Adipocyte (in vitro differentiated cells): ENCODE measurements around the gene MYBPC3.
A peak's percentile ranks its signal among the peaks of the same experiment; 100 is the strongest.

Source experiments
- DNase-seq: peaks from one replicate; pipeline ENCODE4 v3.0.0-alpha.2; 2015; ENCODE audit warnings: low read depth
- H3K27me3 ChIP-seq: replicated peaks from 2 replicates; pipeline ENCODE4 v1.7.0; 2013; ENCODE audit warnings: mild to moderate bottlenecking, low read length, moderate library complexity; ENCODE audit not compliant: control insufficient read depth, insufficient read depth
- H3K36me3 ChIP-seq: 2 replicates; pipeline ENCODE4 v1.7.0; 2013; ENCODE audit warnings: low read length, mild to moderate bottlenecking, moderate library complexity; ENCODE audit not compliant: control insufficient read depth, insufficient read depth, severe bottlenecking
- H3K4me1 ChIP-seq: 2 replicates; pipeline ENCODE4 v1.7.0; 2013; ENCODE audit warnings: mild to moderate bottlenecking, low read length, moderate library complexity; ENCODE audit not compliant: control insufficient read depth, insufficient read depth
- H3K4me3 ChIP-seq: 2 replicates; pipeline ENCODE4 v1.7.0; 2013; ENCODE audit warnings: mild to moderate bottlenecking, low read length, moderate library complexity
- H3K9ac ChIP-seq: 2 replicates; pipeline ENCODE4 v1.7.0; 2013; ENCODE audit warnings: mild to moderate bottlenecking, low read length, moderate library complexity
- H3K9me3 ChIP-seq: 2 replicates; pipeline ENCODE4 v1.7.0; 2013; ENCODE audit warnings: mild to moderate bottlenecking, low read length, moderate library complexity; ENCODE audit not compliant: control insufficient read depth

The MYBPC3 gene

GRCh38 chr11:47352556-47352955, at the start of gene MYBPC3:
MYBPC3 (minus strand) TSS chr11:47352702; CDS start chr11:47352647, 55 bp downstream.
- no peaks in the 10 kb centered on the region for H3K4me1 ChIP-seq
- no peak within 1 kb of the TSS for H3K4me3 ChIP-seq
- H3K27me3 ChIP-seq: peaks cover 13% of the 10 kb centered on the region
- H3K36me3 ChIP-seq: no peaks in the 10 kb centered on the region
- no peak for DNase-seq
- H3K9me3 ChIP-seq: no peaks in the 10 kb centered on the region
- H3K9ac ChIP-seq: no peak within 1 kb of the TSS

GRCh38 chr11:47400768-47401279, 48.3 kb upstream of the MYBPC3 start:
- Histone ChIP-seq H3K36me3 (no peaks in the 10 kb centered on the region), H3K4me3 (no peak overlapping the region), H3K4me1 (peaks cover 12% of the 10 kb centered on the region), H3K9me3 (no peaks in the 10 kb centered on the region), H3K27me3 (no peaks in the 10 kb centered on the region), H3K9ac (peak overlapping the region; percentile 70)
- DNase-seq: no peak

- Histone ChIP-seq H3K9ac (peak overlapping the region; percentile 70), H3K36me3 (no peaks in the 10 kb centered on the region), H3K9me3 (no peaks in the 10 kb centered on the region), H3K4me1 (peaks cover 12% of the 10 kb centered on the region), H3K4me3 (peak overlapping the region; percentile 61), H3K27me3 (no peaks in the 10 kb centered on the region)
- no peak for DNase-seq
Measured at GRCh38 chr11:47399860-47400767, 47.6 kb upstream of the MYBPC3 start.

- no peak for DNase-seq
- Histone ChIP-seq H3K4me3 (no peak overlapping the region), H3K9me3 (no peaks in the 10 kb centered on the region), H3K4me1 (peaks cover 13% of the 10 kb centered on the region), H3K36me3 (no peaks in the 10 kb centered on the region), H3K9ac (no peak overlapping the region), H3K27me3 (no peaks in the 10 kb centered on the region)
Measured at GRCh38 chr11:47398551-47398950, 46.0 kb upstream of the MYBPC3 start.

- no peaks in the 10 kb centered on the region for H3K27me3 ChIP-seq
- no peak for DNase-seq
- H3K9ac ChIP-seq: no peak overlapping the region
- H3K36me3 ChIP-seq: no peaks in the 10 kb centered on the region
- no peaks in the 10 kb centered on the region for H3K9me3 ChIP-seq
- no peak overlapping the region for H3K4me3 ChIP-seq
- H3K4me1 ChIP-seq: peaks cover 16% of the 10 kb centered on the region
Measured at GRCh38 chr11:47398011-47398410, 45.5 kb upstream of the MYBPC3 start.

GRCh38 chr11:47396049-47396320, 43.5 kb upstream of the MYBPC3 start:
- no peak for DNase-seq
- no peak overlapping the region for H3K9ac ChIP-seq
- no peaks in the 10 kb centered on the region for H3K27me3 ChIP-seq
- no peaks in the 10 kb centered on the region for H3K36me3 ChIP-seq
- no peaks in the 10 kb centered on the region for H3K9me3 ChIP-seq
- H3K4me1 ChIP-seq: peaks cover 14% of the 10 kb centered on the region
- H3K4me3 ChIP-seq: no peak overlapping the region

- Histone ChIP-seq H3K27me3 (no peaks in the 10 kb centered on the region), H3K36me3 (no peaks in the 10 kb centered on the region)
Measured at GRCh38 chr11:47395223-47396048, 42.9 kb upstream of the MYBPC3 start.

GRCh38 chr11:47394322-47395222, 42.1 kb upstream of the MYBPC3 start:
- no peaks in the 10 kb centered on the region for H3K27me3 ChIP-seq
- peaks cover 4% of the 10 kb centered on the region for H3K4me1 ChIP-seq
- H3K9ac ChIP-seq: no peak overlapping the region
- DNase-seq: no peak
- H3K9me3 ChIP-seq: no peaks in the 10 kb centered on the region
- H3K36me3 ChIP-seq: no peaks in the 10 kb centered on the region
- no peak overlapping the region for H3K4me3 ChIP-seq

More at GRCh38 chr11:47395223-47396048, 42.9 kb upstream of the MYBPC3 start:
- H3K9me3 ChIP-seq: no peaks in the 10 kb centered on the region
- DNase-seq: no peak
- H3K4me3 ChIP-seq: no peak overlapping the region
- peaks cover 9% of the 10 kb centered on the region for H3K4me1 ChIP-seq
- H3K9ac ChIP-seq: no peak overlapping the region

GRCh38 chr11:47394050-47394321, 41.5 kb upstream of the MYBPC3 start:
- peaks cover 4% of the 10 kb centered on the region for H3K4me1 ChIP-seq
- H3K9ac ChIP-seq: no peak overlapping the region
- no peak for DNase-seq
- no peaks in the 10 kb centered on the region for H3K9me3 ChIP-seq
- H3K36me3 ChIP-seq: no peaks in the 10 kb centered on the region
- H3K4me3 ChIP-seq: no peak overlapping the region
- H3K27me3 ChIP-seq: no peaks in the 10 kb centered on the region

- DNase-seq: peak; percentile 46
- H3K4me1 ChIP-seq: peaks cover 4% of the 10 kb centered on the region
- H3K4me3 ChIP-seq: no peak overlapping the region
- no peaks in the 10 kb centered on the region for H3K9me3 ChIP-seq
- no peaks in the 10 kb centered on the region for H3K36me3 ChIP-seq
- no peak overlapping the region for H3K9ac ChIP-seq
- H3K27me3 ChIP-seq: no peaks in the 10 kb centered on the region
Measured at GRCh38 chr11:47393163-47394049, 40.9 kb upstream of the MYBPC3 start.
